ENCODE results near the gene SLC35F3. TPM values are rescaled to one million over a fixed set of nuclear protein-coding genes. Genes with fewer than 3 reads are reported as not detected.

Gene SLC35F3
- total and polyA plus RNA-seq, 2 donors from 2014 or later: 0.41 to 0.66 TPM

GRCh38 chr1:234369784-234370183, 465.3 kb downstream of the SLC35F3 start:
- TF ChIP-seq CTCF (IDR thresholded peaks at IDR 0.05; ENCODE audit: borderline replicate concordance, extremely low read depth, insufficient read depth): no peak
- Histone ChIP-seq H3K27me3 (ENCODE audit: control insufficient read depth, insufficient read depth, low read length) (no peaks in the 10 kb centered on the region), H3K36me3 (ENCODE audit: control insufficient read depth in 2 of 3, insufficient read depth in 3 of 3, low read length in 3 of 3) (no peaks in the 10 kb centered on the region), H3K9me3 (ENCODE audit: control insufficient read depth in 2 of 3, insufficient read depth in 1 of 3, low read length in 3 of 3) (no peaks in the 10 kb centered on the region), H3K27ac (ENCODE audit: low read depth in 2 of 2, low read length in 2 of 2) (no peak overlapping the region), H3K9ac (ENCODE audit: low read length in 3 of 3) (no peak overlapping the region), H3K4me1 (ENCODE audit: control insufficient read depth in 2 of 3, insufficient read depth in 2 of 3, low read depth in 1 of 3, low read length in 3 of 3) (peaks cover 4 to 7% (median 5%) of the 10 kb centered on the region in 3 donors), H3K4me3 (ENCODE audit: low read length in 3 of 3) (no peak overlapping the region)
- intact Hi-C loops (cut with DNase I): no loop called here
- DNase-seq: no peak
- no peak for FAIRE-seq

- FAIRE-seq (no peak), DNase-seq (no peak)
- H3K4me3 ChIP-seq (ENCODE audit: low read length in 3 of 3): no peak overlapping the region
- intact Hi-C loops (cut with DNase I): no loop called here
- TF ChIP-seq CTCF (IDR thresholded peaks at IDR 0.05; ENCODE audit: borderline replicate concordance, extremely low read depth, insufficient read depth): no peak
- H3K27me3 ChIP-seq (ENCODE audit: control insufficient read depth, insufficient read depth, low read length): no peaks in the 10 kb centered on the region
- no peaks in the 10 kb centered on the region for H3K9me3 ChIP-seq (ENCODE audit: control insufficient read depth in 2 of 3, insufficient read depth in 1 of 3, low read length in 3 of 3)
- H3K27ac ChIP-seq (ENCODE audit: low read depth in 2 of 2, low read length in 2 of 2): no peak overlapping the region
- no peak overlapping the region for H3K9ac ChIP-seq (ENCODE audit: low read length in 3 of 3)
- peaks cover 4 to 7% (median 5%) of the 10 kb centered on the region in 3 donors for H3K4me1 ChIP-seq (ENCODE audit: control insufficient read depth in 2 of 3, insufficient read depth in 2 of 3, low read depth in 1 of 3, low read length in 3 of 3)
- H3K36me3 ChIP-seq (ENCODE audit: control insufficient read depth in 2 of 3, insufficient read depth in 3 of 3, low read length in 3 of 3): peaks cover 0 to 6% (median 4%) of the 10 kb centered on the region in 3 donors
Measured at GRCh38 chr1:234371414-234371813, 466.9 kb downstream of the SLC35F3 start.

GRCh38 chr1:234372011-234372757, 467.7 kb downstream of the SLC35F3 start:
- peak overlapping the region in 2 of 3 donors; percentile 98 to 100 for H3K9ac ChIP-seq (ENCODE audit: low read length in 3 of 3)
- FAIRE-seq: no peak
- H3K36me3 ChIP-seq (ENCODE audit: control insufficient read depth in 2 of 3, insufficient read depth in 3 of 3, low read length in 3 of 3): peaks cover 0 to 9% (median 5%) of the 10 kb centered on the region in 3 donors
- DNase-seq: peak in 1 of 5 donors; percentile 1
- no peaks in the 10 kb centered on the region for H3K27me3 ChIP-seq (ENCODE audit: control insufficient read depth, insufficient read depth, low read length)
- H3K4me3 ChIP-seq (ENCODE audit: low read length in 3 of 3): peak overlapping the region; percentile 98 to 100 (median 99)
- intact Hi-C loops (cut with DNase I): no loop called here
- H3K27ac ChIP-seq (ENCODE audit: low read depth in 2 of 2, low read length in 2 of 2): no peak overlapping the region
- TF ChIP-seq CTCF (IDR thresholded peaks at IDR 0.05; ENCODE audit: borderline replicate concordance, extremely low read depth, insufficient read depth): no peak
- peaks cover 4 to 7% (median 5%) of the 10 kb centered on the region in 3 donors for H3K4me1 ChIP-seq (ENCODE audit: control insufficient read depth in 2 of 3, insufficient read depth in 2 of 3, low read depth in 1 of 3, low read length in 3 of 3)
- no peaks in the 10 kb centered on the region for H3K9me3 ChIP-seq (ENCODE audit: control insufficient read depth in 2 of 3, insufficient read depth in 1 of 3, low read length in 3 of 3)

Data from kidney (tissue), 14 donors.